Measurements from ENCODE around the gene LMNA.

Gene LMNA

GRCh38 chr1:156075162-156075561, 39.3 kb upstream of the LMNA start:
- Histone ChIP-seq H3K36me3 (ENCODE audit: control insufficient read depth, insufficient read depth, low read length, severe bottlenecking) (no peaks in the 10 kb centered on the region), H3K4me3 (ENCODE audit: low read length) (no peak overlapping the region), H3K27me3 (replicated peaks; ENCODE audit: control insufficient read depth, insufficient read depth, low read length) (no peaks in the 10 kb centered on the region), H3K9me3 (ENCODE audit: control insufficient read depth, low read length) (no peaks in the 10 kb centered on the region), H3K9ac (ENCODE audit: low read length) (no peak overlapping the region), H3K4me1 (ENCODE audit: control insufficient read depth, insufficient read depth, low read length) (peaks cover 3% of the 10 kb centered on the region)
- no peak for DNase-seq (ENCODE audit: low read depth)

GRCh38 chr1:156075775-156076204, 38.7 kb upstream of the LMNA start:
- Histone ChIP-seq H3K27me3 (replicated peaks; ENCODE audit: control insufficient read depth, insufficient read depth, low read length) (no peaks in the 10 kb centered on the region), H3K4me1 (ENCODE audit: control insufficient read depth, insufficient read depth, low read length) (peaks cover 3% of the 10 kb centered on the region), H3K4me3 (ENCODE audit: low read length) (no peak overlapping the region)

GRCh38 chr1:156076609-156077429, 37.7 kb upstream of the LMNA start:
- H3K36me3 ChIP-seq (ENCODE audit: control insufficient read depth, insufficient read depth, low read length, severe bottlenecking), result no peaks in the 10 kb centered on the region
- H3K9me3 ChIP-seq (ENCODE audit: control insufficient read depth, low read length), result no peaks in the 10 kb centered on the region
- peaks cover 3% of the 10 kb centered on the region for H3K4me1 ChIP-seq (ENCODE audit: control insufficient read depth, insufficient read depth, low read length)
- peak overlapping the region; percentile 23 for H3K9ac ChIP-seq (ENCODE audit: low read length)
- H3K4me3 ChIP-seq (ENCODE audit: low read length), result peak overlapping the region; percentile 55
- no peaks in the 10 kb centered on the region for H3K27me3 ChIP-seq (replicated peaks; ENCODE audit: control insufficient read depth, insufficient read depth, low read length)
- DNase-seq (ENCODE audit: low read depth), result no peak

More at GRCh38 chr1:156075775-156076204, 38.7 kb upstream of the LMNA start:
- DNase-seq (ENCODE audit: low read depth), result no peak
- Histone ChIP-seq H3K9ac (ENCODE audit: low read length) (no peak overlapping the region), H3K36me3 (ENCODE audit: control insufficient read depth, insufficient read depth, low read length, severe bottlenecking) (no peaks in the 10 kb centered on the region), H3K9me3 (ENCODE audit: control insufficient read depth, low read length) (no peaks in the 10 kb centered on the region)

GRCh38 chr1:156077430-156077760, 37.1 kb upstream of the LMNA start:
- Histone ChIP-seq H3K4me3 (ENCODE audit: low read length) (no peak overlapping the region), H3K9me3 (ENCODE audit: control insufficient read depth, low read length) (no peaks in the 10 kb centered on the region), H3K9ac (ENCODE audit: low read length) (no peak overlapping the region), H3K4me1 (ENCODE audit: control insufficient read depth, insufficient read depth, low read length) (peaks cover 3% of the 10 kb centered on the region), H3K36me3 (ENCODE audit: control insufficient read depth, insufficient read depth, low read length, severe bottlenecking) (no peaks in the 10 kb centered on the region), H3K27me3 (replicated peaks; ENCODE audit: control insufficient read depth, insufficient read depth, low read length) (no peaks in the 10 kb centered on the region)
- no peak for DNase-seq (ENCODE audit: low read depth)

GRCh38 chr1:156078728-156079127, 35.8 kb upstream of the LMNA start:
- no peaks in the 10 kb centered on the region for H3K27me3 ChIP-seq (replicated peaks; ENCODE audit: control insufficient read depth, insufficient read depth, low read length)
- H3K9ac ChIP-seq (ENCODE audit: low read length), result no peak overlapping the region
- H3K9me3 ChIP-seq (ENCODE audit: control insufficient read depth, low read length), result no peaks in the 10 kb centered on the region
- H3K4me3 ChIP-seq (ENCODE audit: low read length), result no peak overlapping the region
- no peak for DNase-seq (ENCODE audit: low read depth)
- peaks cover 7% of the 10 kb centered on the region for H3K4me1 ChIP-seq (ENCODE audit: control insufficient read depth, insufficient read depth, low read length)
- no peaks in the 10 kb centered on the region for H3K36me3 ChIP-seq (ENCODE audit: control insufficient read depth, insufficient read depth, low read length, severe bottlenecking)

GRCh38 chr1:156079762-156080161, 34.7 kb upstream of the LMNA start:
- H3K27me3 ChIP-seq (replicated peaks; ENCODE audit: control insufficient read depth, insufficient read depth, low read length), result no peaks in the 10 kb centered on the region
- H3K9me3 ChIP-seq (ENCODE audit: control insufficient read depth, low read length), result no peaks in the 10 kb centered on the region
- peaks cover 7% of the 10 kb centered on the region for H3K4me1 ChIP-seq (ENCODE audit: control insufficient read depth, insufficient read depth, low read length)
- H3K36me3 ChIP-seq (ENCODE audit: control insufficient read depth, insufficient read depth, low read length, severe bottlenecking), result no peaks in the 10 kb centered on the region
- DNase-seq (ENCODE audit: low read depth), result no peak
- H3K4me3 ChIP-seq (ENCODE audit: low read length), result no peak overlapping the region
- H3K9ac ChIP-seq (ENCODE audit: low read length), result no peak overlapping the region

- H3K4me1 ChIP-seq (ENCODE audit: control insufficient read depth, insufficient read depth, low read length), result peaks cover 7% of the 10 kb centered on the region
- no peak overlapping the region for H3K4me3 ChIP-seq (ENCODE audit: low read length)
- H3K9me3 ChIP-seq (ENCODE audit: control insufficient read depth, low read length), result no peaks in the 10 kb centered on the region
- H3K9ac ChIP-seq (ENCODE audit: low read length), result no peak overlapping the region
- H3K27me3 ChIP-seq (replicated peaks; ENCODE audit: control insufficient read depth, insufficient read depth, low read length), result no peaks in the 10 kb centered on the region
- peak; percentile 45 for DNase-seq (ENCODE audit: low read depth)
- H3K36me3 ChIP-seq (ENCODE audit: control insufficient read depth, insufficient read depth, low read length, severe bottlenecking), result no peaks in the 10 kb centered on the region
Measured at GRCh38 chr1:156080241-156080862, 34.2 kb upstream of the LMNA start.

- Histone ChIP-seq H3K36me3 (ENCODE audit: control insufficient read depth, insufficient read depth, low read length, severe bottlenecking) (no peaks in the 10 kb centered on the region), H3K4me3 (ENCODE audit: low read length) (no peak overlapping the region), H3K27me3 (replicated peaks; ENCODE audit: control insufficient read depth, insufficient read depth, low read length) (no peaks in the 10 kb centered on the region), H3K9me3 (ENCODE audit: control insufficient read depth, low read length) (no peaks in the 10 kb centered on the region), H3K9ac (ENCODE audit: low read length) (no peak overlapping the region), H3K4me1 (ENCODE audit: control insufficient read depth, insufficient read depth, low read length) (peaks cover 7% of the 10 kb centered on the region)
- DNase-seq (ENCODE audit: low read depth), result no peak
Measured at GRCh38 chr1:156080863-156081179, 33.7 kb upstream of the LMNA start.

- Histone ChIP-seq H3K27me3 (replicated peaks; ENCODE audit: control insufficient read depth, insufficient read depth, low read length) (no peaks in the 10 kb centered on the region), H3K9ac (ENCODE audit: low read length) (no peak overlapping the region), H3K4me3 (ENCODE audit: low read length) (peak overlapping the region; percentile 85), H3K9me3 (ENCODE audit: control insufficient read depth, low read length) (no peaks in the 10 kb centered on the region), H3K36me3 (ENCODE audit: control insufficient read depth, insufficient read depth, low read length, severe bottlenecking) (no peaks in the 10 kb centered on the region), H3K4me1 (ENCODE audit: control insufficient read depth, insufficient read depth, low read length) (peaks cover 8% of the 10 kb centered on the region)
- peak; percentile 52 for DNase-seq (ENCODE audit: low read depth)
Measured at GRCh38 chr1:156081180-156081916, 33.2 kb upstream of the LMNA start.

GRCh38 chr1:156081917-156082308, 32.6 kb upstream of the LMNA start:
- Histone ChIP-seq H3K4me3 (ENCODE audit: low read length) (peak overlapping the region; percentile 85), H3K9me3 (ENCODE audit: control insufficient read depth, low read length) (no peaks in the 10 kb centered on the region), H3K27me3 (replicated peaks; ENCODE audit: control insufficient read depth, insufficient read depth, low read length) (no peaks in the 10 kb centered on the region), H3K4me1 (ENCODE audit: control insufficient read depth, insufficient read depth, low read length) (peaks cover 11% of the 10 kb centered on the region), H3K36me3 (ENCODE audit: control insufficient read depth, insufficient read depth, low read length, severe bottlenecking) (no peaks in the 10 kb centered on the region), H3K9ac (ENCODE audit: low read length) (peak overlapping the region; percentile 61)
- DNase-seq (ENCODE audit: low read depth), result no peak

GRCh38 chr1:156082309-156083091, 32.0 kb upstream of the LMNA start, which contains the start of gene MEX3A:
TSS of gene MEX3A (minus strand) at chr1:156082465. CDS start at chr1:156081998, 467 bp downstream.
- no peaks in the 10 kb centered on the region for H3K9me3 ChIP-seq (ENCODE audit: control insufficient read depth, low read length)
- H3K4me1 ChIP-seq (ENCODE audit: control insufficient read depth, insufficient read depth, low read length), result peaks cover 11% of the 10 kb centered on the region
- peak within 1 kb of the TSS; percentile 85 for H3K4me3 ChIP-seq (ENCODE audit: low read length)
- DNase-seq (ENCODE audit: low read depth), result peak; percentile 85
- peak within 1 kb of the TSS; percentile 76 for H3K9ac ChIP-seq (ENCODE audit: low read length)
- no peaks in the 10 kb centered on the region for H3K36me3 ChIP-seq (ENCODE audit: control insufficient read depth, insufficient read depth, low read length, severe bottlenecking)
- H3K27me3 ChIP-seq (replicated peaks; ENCODE audit: control insufficient read depth, insufficient read depth, low read length), result no peaks in the 10 kb centered on the region

Measured in adipocyte (in vitro differentiated cells).